PC-9 (cell line): Measurements from ENCODE around the gene NR1I2. TPM values are rescaled to one million over a fixed set of nuclear protein-coding genes. Genes with fewer than 3 reads are reported as not detected.

Experiments
- BruUV-seq: library from RNA; stranded (reverse); fragments of 400-500 nt; replicated peaks from 2 replicates; lab custom pipeline; 2021; lab: Mats Ljungman, UMichigan
- CTCF ChIA-PET: fragments of 300-600 bp; sonication (Branson Sonifier 250); formaldehyde crosslinking; loops from one replicate; lab custom pipeline; 2022; ENCODE audit warnings: antibody characterized with exemption; lab: Charles Lee
- POLR2A ChIA-PET: fragments of 300-600 bp; sonication (Branson Sonifier 250); formaldehyde crosslinking; loops from one replicate; lab custom pipeline; 2022; ENCODE audit warnings: antibody characterized with exemption; ENCODE audit not compliant: unreplicated experiment; lab: Charles Lee
- DNase-seq, 2 experiments: peaks; one replicate each; pipeline versions ENCODE4 v3.0.0 to v3.0.0-alpha.2; 2015 to 2022; ENCODE audit warnings: mixed read lengths in 1 of 2
- H2AFZ ChIP-seq: fragments of 200-600 bp; sonication (generic); 2 replicates; pipeline ENCODE4 v1.8.1; 2017; ENCODE audit warnings: antibody characterized with exemption
- H3F3A ChIP-seq: fragments of 200-600 bp; sonication (generic); 2 replicates; pipeline ENCODE4 v1.8.1; 2017; ENCODE audit warnings: antibody characterized with exemption, mild to moderate bottlenecking, low read depth; ENCODE audit not compliant: insufficient read depth
- H3K27ac ChIP-seq: fragments of 200-600 bp; sonication (generic); 2 replicates; pipeline ENCODE4 v1.6.1; 2016; ENCODE audit warnings: mixed run types
- H3K27me3 ChIP-seq: fragments of 200-600 bp; sonication (generic); 2 replicates; pipeline ENCODE4 v1.6.1; 2016; ENCODE audit warnings: low read depth, mixed run types; ENCODE audit not compliant: insufficient read depth
- H3K36me3 ChIP-seq: fragments of 200-600 bp; sonication (generic); 2 replicates; pipeline ENCODE4 v1.6.1; 2016; ENCODE audit warnings: low read depth, mixed run types
- H3K4me1 ChIP-seq: fragments of 200-600 bp; sonication (generic); replicated peaks from 2 replicates; pipeline ENCODE4 v1.6.1; 2016; ENCODE audit warnings: mixed run types; ENCODE audit not compliant: insufficient read depth
- H3K4me2 ChIP-seq: fragments of 200-600 bp; sonication (generic); 2 replicates; pipeline ENCODE4 v1.6.1; 2017; ENCODE audit warnings: mixed run types
- H3K4me3 ChIP-seq: fragments of 200-600 bp; sonication (generic); 2 replicates; pipeline ENCODE4 v1.6.1; 2016; ENCODE audit warnings: mixed run types
- H3K79me2 ChIP-seq: fragments of 200-600 bp; sonication (generic); 2 replicates; pipeline ENCODE4 v1.6.1; 2017; ENCODE audit warnings: low read depth, mixed run types
- H3K9me2 ChIP-seq: fragments of 200-600 bp; sonication (generic); 2 replicates; pipeline ENCODE4 v1.8.1; 2017; ENCODE audit warnings: mild to moderate bottlenecking; ENCODE audit not compliant: insufficient read depth
- H3K9me3 ChIP-seq: fragments of 200-600 bp; sonication (generic); 2 replicates; pipeline ENCODE4 v1.8.1; 2016; ENCODE audit warnings: low read depth; ENCODE audit not compliant: insufficient read depth
- H4K20me1 ChIP-seq: fragments of 200-600 bp; sonication (generic); 2 replicates; pipeline ENCODE4 v1.8.1; 2017; ENCODE audit not compliant: insufficient read depth
- CTCF ChIP-seq: fragments of 200-600 bp; sonication (generic); conservative IDR thresholded peaks from 2 replicates; pipeline ENCODE4 v1.6.1; 2017; ENCODE audit warnings: mixed run types, antibody characterized with exemption, mild to moderate bottlenecking, moderate library complexity
- EZH2 ChIP-seq: fragments of 200-600 bp; sonication (generic); IDR thresholded peaks from 2 replicates; pipeline ENCODE4 v1.8.0; 2017; ENCODE audit warnings: antibody characterized with exemption, low read depth
- intact Hi-C: fragments of 100-400 bp; cut with micrococcal nuclease; formaldehyde crosslinking; loops from one replicate; pipeline ENCODE4 v1.10.0; 2022; ENCODE audit not compliant: unreplicated experiment
- total RNA-seq: library from RNA; stranded (reverse); gene quantifications from 2 replicates; pipeline ENCODE4 v1.2.3, GENCODE V29; 2021

The NR1I2 gene
- total RNA-seq, 1 experiment from 2014 or later: not detected

- Histone ChIP-seq H3K4me1 (no peaks in the 10 kb centered on the region), H3K4me2 (no peak overlapping the region), H3K36me3 (no peaks in the 10 kb centered on the region), H3K27ac (no peak overlapping the region), H3F3A (no peaks in the 10 kb centered on the region), H3K4me3 (no peak overlapping the region), H3K79me2 (no peaks in the 10 kb centered on the region), H3K27me3 (no peaks in the 10 kb centered on the region), H3K9me3 (no peaks in the 10 kb centered on the region), H3K9me2 (no peaks in the 10 kb centered on the region), H4K20me1 (no peaks in the 10 kb centered on the region), H2AFZ (no peak overlapping the region)
- BruUV-seq: no TSS peak
- TF ChIP-seq EZH2: no peak
- no peak for TF ChIP-seq CTCF
- CTCF ChIA-PET: interaction anchor here (0.5 kb wide), 1 partner anchor 478 kb away, joined by 3 read pairs; no protein-coding TSS in a partner anchor
- intact Hi-C loops: no loop called here
- no peak for DNase-seq
- POLR2A ChIA-PET: interaction anchor here (0.6 kb wide), 1 partner anchor 32 kb away, joined by 3 read pairs; no protein-coding TSS in a partner anchor
Measured at GRCh38 chr3:119783883-119784282, 2.0 kb downstream of the NR1I2 start.

- Histone ChIP-seq H3K9me3 (peaks cover 3% of the 10 kb centered on the region; the same call in 1 of the 2 replicates), H3F3A (no peaks in the 10 kb centered on the region), H3K79me2 (no peaks in the 10 kb centered on the region), H3K36me3 (no peaks in the 10 kb centered on the region), H3K4me3 (no peak overlapping the region), H4K20me1 (no peaks in the 10 kb centered on the region), H2AFZ (no peak overlapping the region), H3K27me3 (no peaks in the 10 kb centered on the region), H3K27ac (no peak overlapping the region), H3K4me2 (no peak overlapping the region), H3K4me1 (no peaks in the 10 kb centered on the region), H3K9me2 (no peaks in the 10 kb centered on the region)
- CTCF ChIA-PET: no interaction called here
- no peak for DNase-seq
- BruUV-seq: no TSS peak
- TF ChIP-seq EZH2 (no peak), CTCF (no peak)
- intact Hi-C loops: no loop called here
- POLR2A ChIA-PET: no interaction called here
Measured at GRCh38 chr3:119786409-119786808, 4.5 kb downstream of the NR1I2 start.

GRCh38 chr3:119790369-119790768 lies 8.5 kb downstream of the NR1I2 start:
- Histone ChIP-seq H3K4me3 (no peak overlapping the region), H3K79me2 (no peaks in the 10 kb centered on the region), H3K27ac (no peak overlapping the region), H3K4me1 (peaks cover 9% of the 10 kb centered on the region), H2AFZ (no peak overlapping the region), H4K20me1 (no peaks in the 10 kb centered on the region), H3K27me3 (no peaks in the 10 kb centered on the region), H3K9me2 (no peaks in the 10 kb centered on the region), H3K4me2 (no peak overlapping the region), H3K36me3 (no peaks in the 10 kb centered on the region), H3K9me3 (peaks cover 3% of the 10 kb centered on the region; the same call in 1 of the 2 replicates), H3F3A (no peaks in the 10 kb centered on the region)
- intact Hi-C loops: no loop called here
- no peak for DNase-seq
- CTCF ChIA-PET: no interaction called here
- BruUV-seq: no TSS peak
- POLR2A ChIA-PET: no interaction called here
- TF ChIP-seq EZH2 (no peak), CTCF (no peak)
